Measurements from ENCODE around the gene MRTFA.
"Not testable (repeated sequence)": the region's sequence is repeated elsewhere in the genome, so short reads cannot be mapped to it uniquely, and the experiment has no call there.

MRTFA gene

GRCh38 chr22:40383905-40384304, 252.6 kb downstream of the MRTFA start:
- peaks cover 41 to 43% of the 10 kb centered on the region in 2 experiments for H3K4me1 ChIP-seq (ENCODE audit: control insufficient read depth in 1 of 2, insufficient read depth in 1 of 2, low read depth in 1 of 2, low read length in 1 of 2)
- no peak overlapping the region for H3K27ac ChIP-seq

DNA sequence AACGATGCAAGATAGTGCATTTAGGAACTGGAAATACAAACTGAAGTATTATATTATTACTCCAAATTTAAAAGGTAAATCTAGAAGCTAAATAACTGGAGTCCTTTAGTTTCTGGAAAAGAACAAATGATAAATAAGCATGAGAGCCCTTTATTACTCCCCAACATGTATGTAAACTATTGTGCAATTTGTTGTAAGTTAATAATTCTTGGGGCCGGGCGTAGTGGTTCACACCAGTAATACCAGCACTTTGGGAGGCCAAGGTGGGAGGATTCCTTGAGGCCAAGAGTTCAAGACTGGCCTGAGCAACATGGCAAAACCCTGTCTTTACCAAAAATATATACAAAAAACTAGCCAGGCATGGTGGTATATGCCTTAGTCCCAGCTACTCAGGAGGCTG, 255.1 kb downstream of the MRTFA start:
- Histone ChIP-seq H3K4me3 (ENCODE audit: low read depth in 1 of 2, low read length in 1 of 2) (no peak overlapping the region), H3K4me1 (ENCODE audit: control insufficient read depth in 1 of 2, insufficient read depth in 1 of 2, low read depth in 1 of 2, low read length in 1 of 2) (peaks cover 32 to 33% of the 10 kb centered on the region in 2 experiments), H3K27ac (no peak overlapping the region), H3K9me3 (no peaks in the 10 kb centered on the region), H3K27me3 (no peaks in the 10 kb centered on the region), H3K36me3 (no peaks in the 10 kb centered on the region)
- TF ChIP-seq, protein P1, sequence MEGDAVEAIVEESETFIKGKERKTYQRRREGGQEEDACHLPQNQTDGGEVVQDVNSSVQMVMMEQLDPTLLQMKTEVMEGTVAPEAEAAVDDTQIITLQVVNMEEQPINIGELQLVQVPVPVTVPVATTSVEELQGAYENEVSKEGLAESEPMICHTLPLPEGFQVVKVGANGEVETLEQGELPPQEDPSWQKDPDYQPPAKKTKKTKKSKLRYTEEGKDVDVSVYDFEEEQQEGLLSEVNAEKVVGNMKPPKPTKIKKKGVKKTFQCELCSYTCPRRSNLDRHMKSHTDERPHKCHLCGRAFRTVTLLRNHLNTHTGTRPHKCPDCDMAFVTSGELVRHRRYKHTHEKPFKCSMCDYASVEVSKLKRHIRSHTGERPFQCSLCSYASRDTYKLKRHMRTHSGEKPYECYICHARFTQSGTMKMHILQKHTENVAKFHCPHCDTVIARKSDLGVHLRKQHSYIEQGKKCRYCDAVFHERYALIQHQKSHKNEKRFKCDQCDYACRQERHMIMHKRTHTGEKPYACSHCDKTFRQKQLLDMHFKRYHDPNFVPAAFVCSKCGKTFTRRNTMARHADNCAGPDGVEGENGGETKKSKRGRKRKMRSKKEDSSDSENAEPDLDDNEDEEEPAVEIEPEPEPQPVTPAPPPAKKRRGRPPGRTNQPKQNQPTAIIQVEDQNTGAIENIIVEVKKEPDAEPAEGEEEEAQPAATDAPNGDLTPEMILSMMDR (IDR thresholded peaks at IDR 0.05), result no peak

More at GRCh38 chr22:40383905-40384304, 252.6 kb downstream of the MRTFA start:
- H3K9me3 ChIP-seq, result no peaks in the 10 kb centered on the region
- no peak overlapping the region for H3K4me3 ChIP-seq (ENCODE audit: low read depth in 1 of 2, low read length in 1 of 2)
- TF ChIP-seq, protein P1 (IDR thresholded peaks at IDR 0.05), result no peak
- no peaks in the 10 kb centered on the region for H3K27me3 ChIP-seq
- no peaks in the 10 kb centered on the region for H3K36me3 ChIP-seq

DNA sequence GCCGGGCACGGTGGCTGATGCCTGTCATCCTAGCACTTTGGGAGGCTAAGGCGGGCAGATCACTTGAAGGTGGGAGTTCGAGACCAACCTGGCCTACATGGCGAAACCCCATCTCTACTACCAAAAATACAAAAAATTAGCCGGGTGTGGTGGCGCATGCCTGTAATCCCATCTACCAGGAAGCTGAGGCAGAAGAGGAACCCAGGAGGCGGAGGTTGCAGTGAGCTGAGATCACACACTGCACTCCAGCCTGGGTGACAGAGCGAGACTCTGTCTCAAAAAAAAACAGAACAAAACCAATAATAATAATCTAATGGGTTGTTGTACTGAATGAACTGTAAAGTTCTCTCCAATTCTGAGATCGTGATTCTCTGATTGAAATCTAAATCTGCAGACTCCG, 258.1 kb downstream of the MRTFA start:
- H3K4me3 ChIP-seq (ENCODE audit: low read depth in 1 of 2, low read length in 1 of 2); H3K9me3 ChIP-seq; H3K27me3 ChIP-seq; H3K36me3 ChIP-seq: not testable (repeated sequence)
- H3K4me1 ChIP-seq (ENCODE audit: control insufficient read depth in 1 of 2, insufficient read depth in 1 of 2, low read depth in 1 of 2, low read length in 1 of 2), result peaks cover 14 to 16% of the 10 kb centered on the region in 2 experiments
- peak overlapping the region; percentile 39 for H3K27ac ChIP-seq

DNA sequence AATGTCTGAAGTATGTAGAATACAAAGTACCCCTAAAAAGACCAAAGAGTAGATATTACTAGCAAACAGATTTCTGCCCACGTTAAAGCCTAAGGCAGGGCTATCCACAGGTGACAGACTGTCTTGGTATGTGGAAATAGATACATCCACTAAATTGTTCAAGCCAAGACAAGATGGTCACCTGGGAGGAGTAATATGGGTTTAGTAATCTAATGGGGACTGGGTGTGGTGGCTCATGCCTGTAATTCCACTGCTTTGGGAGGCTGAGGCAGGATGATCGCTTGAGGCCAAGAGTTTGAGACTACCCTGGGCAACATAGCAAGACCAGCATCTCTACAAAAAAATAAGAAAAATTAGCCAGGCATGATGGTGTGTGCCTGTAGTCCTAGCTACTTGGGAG, 258.6 kb downstream of the MRTFA start:
- Histone ChIP-seq H3K4me3 (ENCODE audit: low read depth in 1 of 2, low read length in 1 of 2) (no peak overlapping the region), H3K4me1 (ENCODE audit: control insufficient read depth in 1 of 2, insufficient read depth in 1 of 2, low read depth in 1 of 2, low read length in 1 of 2) (peaks cover 14 to 16% of the 10 kb centered on the region in 2 experiments), H3K9me3 (no peaks in the 10 kb centered on the region), H3K36me3 (no peaks in the 10 kb centered on the region), H3K27ac (peak overlapping the region; percentile 39), H3K27me3 (no peaks in the 10 kb centered on the region)
- TF ChIP-seq, protein P1 (IDR thresholded peaks at IDR 0.05), result no peak

- no peaks in the 10 kb centered on the region for H3K9me3 ChIP-seq
- H3K4me3 ChIP-seq (ENCODE audit: low read depth in 1 of 2, low read length in 1 of 2), result no peak overlapping the region
- TF ChIP-seq, protein P1 (IDR thresholded peaks at IDR 0.05), result no peak
- H3K36me3 ChIP-seq, result no peaks in the 10 kb centered on the region
- no peak overlapping the region for H3K27ac ChIP-seq
- H3K4me1 ChIP-seq (ENCODE audit: control insufficient read depth in 1 of 2, insufficient read depth in 1 of 2, low read depth in 1 of 2, low read length in 1 of 2), result peaks cover 18% of the 10 kb centered on the region in 2 experiments
- H3K27me3 ChIP-seq, result no peaks in the 10 kb centered on the region
These were observed 260.4 kb downstream of the MRTFA start for GRCh38 chr22:40376149-40376548.

DNA sequence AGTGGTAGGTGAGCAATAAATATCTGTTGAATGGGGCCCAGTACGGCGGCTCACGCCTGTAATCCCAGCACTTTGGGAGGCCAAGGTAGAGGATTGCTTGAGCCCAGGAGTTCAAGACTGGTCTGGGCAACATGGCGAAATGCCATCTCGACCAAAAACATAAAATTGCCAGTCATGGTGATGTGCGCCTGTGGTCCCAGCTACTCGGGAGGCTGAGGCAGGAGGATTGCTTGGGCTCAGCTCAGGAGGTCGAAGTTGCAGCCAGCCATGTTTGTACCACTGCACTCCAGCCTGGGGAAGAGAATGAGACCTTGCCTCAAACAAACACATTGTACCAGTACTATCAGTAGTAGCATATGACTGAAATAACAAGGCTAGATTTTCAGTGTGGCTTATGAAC, 262.0 kb downstream of the MRTFA start:
- Histone ChIP-seq H3K9me3 (no peaks in the 10 kb centered on the region), H3K36me3 (no peaks in the 10 kb centered on the region), H3K27ac (no peak overlapping the region), H3K4me3 (ENCODE audit: low read depth in 1 of 2, low read length in 1 of 2) (no peak overlapping the region), H3K4me1 (ENCODE audit: control insufficient read depth in 1 of 2, insufficient read depth in 1 of 2, low read depth in 1 of 2, low read length in 1 of 2) (peaks cover 21% of the 10 kb centered on the region in 2 experiments), H3K27me3 (no peaks in the 10 kb centered on the region)
- TF ChIP-seq, protein P1 (IDR thresholded peaks at IDR 0.05), result no peak
